ENCODE data around the gene DDX47. TPM values are rescaled to one million over a fixed set of nuclear protein-coding genes. Genes with fewer than 3 reads are reported as not detected.
"Not testable (repeated sequence)": the region's sequence is repeated elsewhere in the genome, so short reads cannot be mapped to it uniquely, and the experiment has no call there.

The DDX47 gene
- total RNA-seq, 4 donors from 2014 or later, result 49.2 to 66.7 (median 60.2) TPM

DNA sequence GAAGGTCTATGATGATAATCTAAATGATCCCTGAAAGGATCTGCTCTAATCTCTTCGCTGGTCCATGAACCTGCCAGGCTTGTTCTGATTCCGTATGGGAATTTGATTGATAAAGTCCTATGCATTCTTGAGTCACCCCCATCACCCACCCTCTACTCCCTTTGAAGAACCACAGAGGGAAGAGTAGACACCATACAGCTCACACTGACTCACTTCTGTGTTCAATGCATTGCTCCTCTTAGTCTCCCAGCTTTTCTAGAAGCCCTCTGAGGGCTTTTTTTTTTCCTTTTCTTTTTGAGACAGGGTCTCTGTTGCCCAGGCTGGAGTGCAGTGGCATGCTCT is 59.8 kb downstream of the DDX47 start:
- H3K36me3 ChIP-seq, result no peaks in the 10 kb centered on the region
- H3K9me3 ChIP-seq, result no peaks in the 10 kb centered on the region
- no peaks in the 10 kb centered on the region for H3K4me1 ChIP-seq
- no peak for ATAC-seq
- no peaks in the 10 kb centered on the region for H3K27me3 ChIP-seq
- H3K27ac ChIP-seq, result no peak overlapping the region
- TF ChIP-seq, protein P1, sequence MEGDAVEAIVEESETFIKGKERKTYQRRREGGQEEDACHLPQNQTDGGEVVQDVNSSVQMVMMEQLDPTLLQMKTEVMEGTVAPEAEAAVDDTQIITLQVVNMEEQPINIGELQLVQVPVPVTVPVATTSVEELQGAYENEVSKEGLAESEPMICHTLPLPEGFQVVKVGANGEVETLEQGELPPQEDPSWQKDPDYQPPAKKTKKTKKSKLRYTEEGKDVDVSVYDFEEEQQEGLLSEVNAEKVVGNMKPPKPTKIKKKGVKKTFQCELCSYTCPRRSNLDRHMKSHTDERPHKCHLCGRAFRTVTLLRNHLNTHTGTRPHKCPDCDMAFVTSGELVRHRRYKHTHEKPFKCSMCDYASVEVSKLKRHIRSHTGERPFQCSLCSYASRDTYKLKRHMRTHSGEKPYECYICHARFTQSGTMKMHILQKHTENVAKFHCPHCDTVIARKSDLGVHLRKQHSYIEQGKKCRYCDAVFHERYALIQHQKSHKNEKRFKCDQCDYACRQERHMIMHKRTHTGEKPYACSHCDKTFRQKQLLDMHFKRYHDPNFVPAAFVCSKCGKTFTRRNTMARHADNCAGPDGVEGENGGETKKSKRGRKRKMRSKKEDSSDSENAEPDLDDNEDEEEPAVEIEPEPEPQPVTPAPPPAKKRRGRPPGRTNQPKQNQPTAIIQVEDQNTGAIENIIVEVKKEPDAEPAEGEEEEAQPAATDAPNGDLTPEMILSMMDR (IDR thresholded peaks at IDR 0.05), result no peak
- H3K4me3 ChIP-seq, result no peak overlapping the region
- 65 to 100% methylated on average over 2 of the region's 2 CpGs for WGBS, 2 donors (ENCODE audit: low coverage in 1 of 2)

DNA sequence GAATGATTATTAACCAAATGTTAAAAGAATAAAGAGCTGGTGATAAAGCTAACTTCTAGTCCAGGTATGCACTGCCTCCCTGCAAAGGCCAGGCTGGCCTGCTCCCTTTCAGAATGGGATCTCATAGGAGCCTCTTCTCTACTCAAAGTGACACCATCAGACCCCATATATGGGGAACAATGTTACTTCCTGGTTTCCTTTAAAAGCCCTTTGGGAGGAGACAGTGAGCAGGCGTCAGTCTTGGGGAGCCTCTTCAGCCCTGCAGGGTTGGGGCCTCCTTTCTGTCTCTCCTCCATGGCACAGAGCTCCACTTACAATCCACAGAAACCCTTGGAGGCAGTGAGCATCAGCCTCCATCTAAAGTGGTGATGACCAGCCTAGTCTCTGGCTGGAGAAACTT is 60.9 kb downstream of the DDX47 start:
- WGBS, 2 donors (ENCODE audit: low coverage in 1 of 2), result 100% methylated on average over 1 of the region's 1 CpG; no CpG with 5 or more reads in 1 of the 2 donors
- H3K27ac ChIP-seq, result no peak overlapping the region
- H3K9me3 ChIP-seq, result no peaks in the 10 kb centered on the region
- TF ChIP-seq EP300 (IDR thresholded peaks at IDR 0.05) (no peak), POLR2AphosphoS5 (IDR thresholded peaks at IDR 0.05) (no peak), POLR2A (IDR thresholded peaks at IDR 0.05) (no peak)
- TF ChIP-seq, protein P1 (IDR thresholded peaks at IDR 0.05), result no peak
- no peaks in the 10 kb centered on the region for H3K4me1 ChIP-seq
- no peak for ATAC-seq
- no peak overlapping the region for H3K4me3 ChIP-seq
- H3K27me3 ChIP-seq, result no peaks in the 10 kb centered on the region
- no peaks in the 10 kb centered on the region for H3K36me3 ChIP-seq

DNA sequence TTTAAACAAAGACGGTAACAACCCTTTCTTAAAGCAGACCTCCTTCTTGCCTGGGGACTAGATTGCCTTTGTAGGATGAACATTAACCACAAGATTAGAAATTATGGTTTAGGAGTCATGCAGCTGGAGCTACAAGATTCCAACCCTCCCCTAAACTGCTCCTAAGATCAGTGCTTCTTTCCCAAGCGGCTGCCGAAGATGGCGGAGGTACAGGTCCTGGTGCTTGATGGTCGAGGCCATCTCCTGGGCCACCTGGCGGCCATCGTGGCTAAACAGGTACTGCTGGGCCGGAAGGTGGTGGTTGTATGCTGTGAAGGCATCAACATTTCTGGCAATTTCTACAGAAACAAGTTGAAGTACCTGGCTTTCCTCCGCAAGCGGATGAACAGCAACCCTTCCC is 62.2 kb downstream of the DDX47 start:
- H3K27ac ChIP-seq, H3K9me3 ChIP-seq, H3K36me3 ChIP-seq, ATAC-seq, H3K27me3 ChIP-seq, H3K4me1 ChIP-seq, H3K4me3 ChIP-seq: not testable (repeated sequence)
- 89 to 92% methylated on average over 1 of the region's 10 CpGs for WGBS, 2 donors (ENCODE audit: low coverage in 1 of 2)

DNA sequence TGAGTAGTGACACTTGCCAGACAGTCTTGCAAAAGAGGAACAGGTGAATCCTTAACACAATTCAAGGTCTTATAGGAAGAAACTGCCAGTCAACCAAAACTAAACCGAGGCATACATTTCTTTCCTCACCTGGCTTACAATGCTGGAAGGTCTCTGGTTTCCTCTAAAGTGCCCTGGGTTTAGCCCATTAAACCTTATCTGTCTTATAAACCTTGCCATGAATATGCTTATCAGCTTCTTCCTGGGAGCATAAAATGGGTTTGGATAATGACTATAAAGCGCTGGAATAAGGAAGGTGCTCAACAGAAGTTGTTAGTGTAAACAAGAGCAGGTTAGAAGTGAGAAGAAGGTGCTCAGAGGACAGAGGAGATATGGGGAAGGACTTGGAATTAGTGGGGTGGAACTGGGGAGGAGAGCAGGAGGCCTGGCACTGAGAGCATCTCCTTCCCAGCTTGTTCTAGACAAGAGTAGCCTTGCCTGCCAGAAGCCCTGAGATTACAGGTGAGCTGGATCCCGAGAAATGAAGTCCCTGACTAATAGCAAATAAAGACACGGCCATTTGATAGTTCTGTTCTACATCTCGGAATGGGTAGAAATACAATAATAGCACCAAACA is 64.1 kb downstream of the DDX47 start:
- no peaks in the 10 kb centered on the region for H3K9me3 ChIP-seq
- no peaks in the 10 kb centered on the region for H3K4me1 ChIP-seq
- no peak for TF ChIP-seq EP300 (IDR thresholded peaks at IDR 0.05)
- TF ChIP-seq POLR2A (IDR thresholded peaks at IDR 0.05), result no peak
- TF ChIP-seq, protein P1 (IDR thresholded peaks at IDR 0.05), result no peak
- no peak for TF ChIP-seq POLR2AphosphoS5 (IDR thresholded peaks at IDR 0.05)
- 85 to 88% methylated on average over 2 to 4 of the region's 5 CpGs for WGBS, 2 donors (ENCODE audit: low coverage in 1 of 2)
- no peaks in the 10 kb centered on the region for H3K27me3 ChIP-seq
- no peaks in the 10 kb centered on the region for H3K36me3 ChIP-seq
- no peak for ATAC-seq
- no peak overlapping the region for H3K4me3 ChIP-seq
- H3K27ac ChIP-seq, result no peak overlapping the region

DNA sequence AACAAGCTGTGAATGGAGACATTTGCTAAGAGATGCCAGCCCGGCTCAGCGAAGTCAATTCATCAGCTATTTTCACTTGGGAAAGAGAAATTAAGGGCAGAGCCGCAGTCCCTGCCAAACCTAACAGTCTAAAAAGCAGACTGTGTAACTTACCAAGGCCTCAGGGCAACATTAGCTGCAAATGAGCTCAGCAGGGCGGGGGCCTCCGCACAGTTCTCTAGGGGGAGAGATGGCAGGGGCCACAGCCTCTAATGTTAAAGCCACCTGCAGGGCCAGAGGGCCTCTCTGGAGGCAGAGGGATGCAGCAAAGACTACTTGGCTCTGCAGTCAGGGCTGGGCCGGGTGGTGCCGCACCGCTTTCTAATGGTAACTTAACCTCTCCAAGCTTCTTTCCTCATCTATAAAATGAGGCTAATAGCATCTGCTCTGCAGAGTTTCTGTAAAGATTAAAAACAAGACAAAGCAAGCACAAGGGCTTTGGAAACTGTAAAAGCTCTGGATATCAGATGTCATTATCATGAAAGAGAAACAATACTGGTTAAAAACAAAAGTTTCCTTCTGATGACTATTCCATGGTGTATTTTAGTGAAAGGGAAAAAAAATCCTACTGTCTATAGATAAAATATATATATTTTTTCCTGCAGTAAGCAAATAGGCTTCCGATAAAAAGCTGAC is 64.8 kb downstream of the DDX47 start:
- H3K27ac ChIP-seq, result no peak overlapping the region
- no peaks in the 10 kb centered on the region for H3K9me3 ChIP-seq
- TF ChIP-seq, protein P1 (IDR thresholded peaks at IDR 0.05), result no peak
- TF ChIP-seq POLR2A (IDR thresholded peaks at IDR 0.05) (no peak), POLR2AphosphoS5 (IDR thresholded peaks at IDR 0.05) (no peak), EP300 (IDR thresholded peaks at IDR 0.05) (no peak)
- WGBS, 2 donors (ENCODE audit: low coverage in 1 of 2), result 82 to 100% methylated on average over 1 to 8 of the region's 9 CpGs
- no peak for ATAC-seq
- H3K4me3 ChIP-seq, result no peak overlapping the region
- no peaks in the 10 kb centered on the region for H3K36me3 ChIP-seq
- no peaks in the 10 kb centered on the region for H3K4me1 ChIP-seq
- H3K27me3 ChIP-seq, result no peaks in the 10 kb centered on the region

Small RNA genes lying within 50 kb of the gene (small RNA-seq; reads per million reads assigned to genes)
- gene AC007215.1 (0 reads per million in 4 donors), gene MIR613 (0 reads per million in 4 donors)

Other genes starting within 250 kb of the DDX47 start
- 10 to 100 TPM; 46.3 to 66.6 (median 59.8) TPM for gene CREBL2, start 201.5 kb upstream of the DDX47 start, total RNA-seq
- under 1 TPM in 2 of 4 donors, not detected in 2; 0.32 to 0.54 TPM for gene GPR19, start 117.2 kb upstream of the DDX47 start, total RNA-seq
- gene CDKN1B, start 96.0 kb upstream of the DDX47 start, total RNA-seq, result 100 to 1,000 TPM in 1 of 4 donors, 10 to 100 TPM in 3; 62.6 to 103 (median 73.0) TPM
- gene APOLD1, start 27.7 kb upstream of the DDX47 start, total RNA-seq, result 10 to 100 TPM; 16.2 to 33.4 (median 22.8) TPM
- 10 to 100 TPM in 1 of 4 donors, 1 to 10 TPM in 3; 1.4 to 21.9 (median 3.0) TPM for gene GPRC5A, start 78.2 kb downstream of the DDX47 start, total RNA-seq
- gene GPRC5D, start 138.8 kb downstream of the DDX47 start, total RNA-seq, result not detected
- 10 to 100 TPM; 33.8 to 47.5 (median 41.9) TPM for gene HEBP1, start 186.9 kb downstream of the DDX47 start, total RNA-seq
- 1 to 10 TPM; 4.7 to 6.5 (median 5.5) TPM for gene FAM234B, start 231.0 kb downstream of the DDX47 start, total RNA-seq

Data from gastroesophageal sphincter (tissue), 4 donors.